Measurements from ENCODE around the gene EXOC3L1. TPM values are rescaled to one million over a fixed set of nuclear protein-coding genes. Genes with fewer than 3 reads are reported as not detected.

Gene EXOC3L1
- total and polyA plus RNA-seq, 3 experiments from 2014 or later: not detected

GRCh38 chr16:67173808-67174705, 15.9 kb downstream of the EXOC3L1 start:
- ChIA-PET POLR2A (interaction anchor here (0.6 to 1.2 kb wide), 7 partner anchors 9 to 35 kb away, joined by 3 to 6 read pairs (median 3); no protein-coding TSS in a partner anchor), CTCF (interaction anchor here (0.5 to 4.8 kb wide), 13 partner anchors 8 to 197 kb away, joined by 3 to 30 read pairs (median 5); partner anchors contain the start of genes HSF4 and TRADD)
- Mint-ChIP-seq H3K27me3 (peaks cover 17 to 18% of the 10 kb centered on the region in 2 donors), H3K27ac (peak overlapping the region in 7 of 8 donors; percentile 18 to 91 (median 50)), H3K9me3 (no peaks in the 10 kb centered on the region), H3K4me1 (peaks cover 44 to 73% (median 48%) of the 10 kb centered on the region in 3 donors), H3K36me3 (no peaks in the 10 kb centered on the region), H3K4me3 (peak overlapping the region; percentile 75 to 92 (median 87))
- Histone ChIP-seq H3K4me3 (ENCODE audit: low read length) (peak overlapping the region; percentile 58), H3K27ac (ENCODE audit: low read depth, low read length) (no peak overlapping the region), H3K9me3 (ENCODE audit: low read length) (no peaks in the 10 kb centered on the region), H3K27me3 (ENCODE audit: insufficient read depth, low read length, poor library complexity, severe bottlenecking) (peaks cover 24% of the 10 kb centered on the region), H3K36me3 (ENCODE audit: insufficient read depth, low read length) (no peaks in the 10 kb centered on the region), H3K4me1 (ENCODE audit: insufficient read depth, low read length) (peaks cover 38% of the 10 kb centered on the region)
- DNase-seq: peak in 4 of 5 donors; percentile 58 to 79 (median 61)

GRCh38 chr16:67173323-67173722, 16.6 kb downstream of the EXOC3L1 start:
- Histone ChIP-seq H3K9me3 (ENCODE audit: low read length) (no peaks in the 10 kb centered on the region), H3K4me3 (ENCODE audit: low read length) (peak overlapping the region; percentile 58), H3K36me3 (ENCODE audit: insufficient read depth, low read length) (no peaks in the 10 kb centered on the region), H3K4me1 (ENCODE audit: insufficient read depth, low read length) (peaks cover 34% of the 10 kb centered on the region), H3K27me3 (ENCODE audit: insufficient read depth, low read length, poor library complexity, severe bottlenecking) (peaks cover 31% of the 10 kb centered on the region), H3K27ac (ENCODE audit: low read depth, low read length) (no peak overlapping the region)
- CTCF ChIA-PET: interaction anchor here (0.5 to 4.8 kb wide), 9 partner anchors 9 to 196 kb away, joined by 3 to 30 read pairs (median 5); partner anchors contain the start of genes HSF4 and TRADD
- H3K36me3 Mint-ChIP-seq: no peaks in the 10 kb centered on the region
- DNase-seq: no peak
- peak overlapping the region; percentile 75 to 92 (median 87) for H3K4me3 Mint-ChIP-seq
- POLR2A ChIA-PET: interaction anchor here (0.7 to 1.1 kb wide), 4 partner anchors 12 to 120 kb away, joined by 3 to 4 read pairs (median 3); no protein-coding TSS in a partner anchor
- H3K9me3 Mint-ChIP-seq: peaks cover 0 to 1% (median 0%) of the 10 kb centered on the region in 5 donors
- H3K27me3 Mint-ChIP-seq: peaks cover 20 to 23% of the 10 kb centered on the region in 2 donors
- peak overlapping the region in 5 of 8 donors; percentile 18 to 91 (median 50) for H3K27ac Mint-ChIP-seq
- peaks cover 44 to 67% (median 45%) of the 10 kb centered on the region in 3 donors for H3K4me1 Mint-ChIP-seq

- H3K36me3 Mint-ChIP-seq: no peaks in the 10 kb centered on the region
- CTCF ChIA-PET: interaction anchor here (1.4 to 12.7 kb wide), 3 partner anchors 11 to 52 kb away, joined by 3 to 80 read pairs (median 19); partner anchors contain the start of genes B3GNT9, FBXL8 and TRADD
- H3K27ac Mint-ChIP-seq: peak overlapping the region in 3 of 8 donors; percentile 23 to 89 (median 36)
- no peak for DNase-seq
- H3K9me3 Mint-ChIP-seq: peaks cover 0 to 2% (median 0%) of the 10 kb centered on the region in 5 donors
- H3K4me1 Mint-ChIP-seq: peaks cover 32 to 62% (median 38%) of the 10 kb centered on the region in 3 donors
- H3K36me3 ChIP-seq (ENCODE audit: insufficient read depth, low read length): no peaks in the 10 kb centered on the region
- POLR2A ChIA-PET: interaction anchor here (0.8 to 1.3 kb wide), 4 partner anchors 11 to 18 kb away, joined by 3 to 5 read pairs (median 3); no protein-coding TSS in a partner anchor
- no peaks in the 10 kb centered on the region for H3K9me3 ChIP-seq (ENCODE audit: low read length)
- H3K4me3 Mint-ChIP-seq: peak overlapping the region; percentile 9 to 50 (median 28)
- peaks cover 51% of the 10 kb centered on the region for H3K27me3 ChIP-seq (ENCODE audit: insufficient read depth, low read length, poor library complexity, severe bottlenecking)
- H3K4me3 ChIP-seq (ENCODE audit: low read length): no peak overlapping the region
- peak overlapping the region; percentile 57 for H3K27ac ChIP-seq (ENCODE audit: low read depth, low read length)
- H3K27me3 Mint-ChIP-seq: peaks cover 34 to 44% of the 10 kb centered on the region in 2 donors
- H3K4me1 ChIP-seq (ENCODE audit: insufficient read depth, low read length): peaks cover 28% of the 10 kb centered on the region
Measured at GRCh38 chr16:67170949-67171649, 18.8 kb downstream of the EXOC3L1 start.

GRCh38 chr16:67170168-67170948, 19.6 kb downstream of the EXOC3L1 start, which contains the start of gene NOL3:
TSS of gene NOL3 (plus strand) at chr16:67170538.
- H3K9me3 Mint-ChIP-seq: peaks cover 0 to 2% (median 0%) of the 10 kb centered on the region in 5 donors
- ChIA-PET CTCF (interaction anchor here (1.4 to 12.7 kb wide), 7 partner anchors 7 to 51 kb away, joined by 3 to 80 read pairs (median 9); partner anchors contain the start of genes B3GNT9, FBXL8 and TRADD), POLR2A (interaction anchor here (0.8 to 1.3 kb wide), 4 partner anchors 10 to 17 kb away, joined by 3 to 5 read pairs (median 3); no protein-coding TSS in a partner anchor)
- no peaks in the 10 kb centered on the region for H3K36me3 ChIP-seq (ENCODE audit: insufficient read depth, low read length)
- DNase-seq: peak in 1 of 5 donors; percentile 46
- H3K27ac ChIP-seq (ENCODE audit: low read depth, low read length): peak within 1 kb of the TSS; percentile 57
- H3K4me3 Mint-ChIP-seq: peak within 1 kb of the TSS; percentile 28 to 83 (median 70)
- H3K4me1 ChIP-seq (ENCODE audit: insufficient read depth, low read length): peaks cover 31% of the 10 kb centered on the region
- H3K9me3 ChIP-seq (ENCODE audit: low read length): no peaks in the 10 kb centered on the region
- peaks cover 32 to 60% (median 33%) of the 10 kb centered on the region in 3 donors for H3K4me1 Mint-ChIP-seq
- peaks cover 54% of the 10 kb centered on the region for H3K27me3 ChIP-seq (ENCODE audit: insufficient read depth, low read length, poor library complexity, severe bottlenecking)
- peaks cover 36 to 47% of the 10 kb centered on the region in 2 donors for H3K27me3 Mint-ChIP-seq
- no peaks in the 10 kb centered on the region for H3K36me3 Mint-ChIP-seq
- peak within 1 kb of the TSS; percentile 37 for H3K4me3 ChIP-seq (ENCODE audit: low read length)
- H3K27ac Mint-ChIP-seq: peak within 1 kb of the TSS in 2 of 8 donors; percentile 23 to 89

GRCh38 chr16:67169642-67170167, 20.2 kb downstream of the EXOC3L1 start:
- H3K9me3 ChIP-seq (ENCODE audit: low read length): no peaks in the 10 kb centered on the region
- H3K4me3 ChIP-seq (ENCODE audit: low read length): peak overlapping the region; percentile 37
- Mint-ChIP-seq H3K27ac (no peak overlapping the region), H3K36me3 (no peaks in the 10 kb centered on the region), H3K9me3 (peaks cover 0 to 2% (median 0%) of the 10 kb centered on the region in 5 donors), H3K27me3 (peaks cover 42 to 53% of the 10 kb centered on the region in 2 donors), H3K4me3 (peak overlapping the region; percentile 13 to 83 (median 70)), H3K4me1 (peaks cover 36 to 62% (median 37%) of the 10 kb centered on the region in 3 donors)
- CTCF ChIA-PET: interaction anchor here (1.4 to 12.7 kb wide), 7 partner anchors 8 to 50 kb away, joined by 3 to 80 read pairs (median 9); partner anchors contain the start of genes B3GNT9, FBXL8 and TRADD
- H3K36me3 ChIP-seq (ENCODE audit: insufficient read depth, low read length): no peaks in the 10 kb centered on the region
- peaks cover 35% of the 10 kb centered on the region for H3K4me1 ChIP-seq (ENCODE audit: insufficient read depth, low read length)
- H3K27ac ChIP-seq (ENCODE audit: low read depth, low read length): peak overlapping the region; percentile 57
- POLR2A ChIA-PET: interaction anchor here (1.3 kb wide), 1 partner anchor 14 kb away, joined by 3 read pairs; no protein-coding TSS in a partner anchor
- H3K27me3 ChIP-seq (ENCODE audit: insufficient read depth, low read length, poor library complexity, severe bottlenecking): peaks cover 60% of the 10 kb centered on the region
- peak in 1 of 5 donors; percentile 31 for DNase-seq

GRCh38 chr16:67169011-67169451, 20.9 kb downstream of the EXOC3L1 start:
- no peaks in the 10 kb centered on the region for H3K36me3 Mint-ChIP-seq
- H3K27ac Mint-ChIP-seq: no peak overlapping the region
- Histone ChIP-seq H3K36me3 (ENCODE audit: insufficient read depth, low read length) (no peaks in the 10 kb centered on the region), H3K4me1 (ENCODE audit: insufficient read depth, low read length) (peaks cover 35% of the 10 kb centered on the region), H3K27ac (ENCODE audit: low read depth, low read length) (no peak overlapping the region), H3K4me3 (ENCODE audit: low read length) (no peak overlapping the region), H3K9me3 (ENCODE audit: low read length) (no peaks in the 10 kb centered on the region), H3K27me3 (ENCODE audit: insufficient read depth, low read length, poor library complexity, severe bottlenecking) (peaks cover 58% of the 10 kb centered on the region)
- H3K4me3 Mint-ChIP-seq: peak overlapping the region in 1 of 7 donors; percentile 56
- CTCF ChIA-PET: interaction anchor here (0.8 to 12.7 kb wide), 9 partner anchors 9 to 151 kb away, joined by 3 to 80 read pairs (median 7); partner anchors contain the start of genes B3GNT9, FBXL8 and TRADD
- peaks cover 0 to 2% (median 0%) of the 10 kb centered on the region in 5 donors for H3K9me3 Mint-ChIP-seq
- peaks cover 36 to 61% (median 39%) of the 10 kb centered on the region in 3 donors for H3K4me1 Mint-ChIP-seq
- POLR2A ChIA-PET: no interaction called here
- DNase-seq: no peak
- H3K27me3 Mint-ChIP-seq: peaks cover 45 to 55% of the 10 kb centered on the region in 2 donors

All from CD8-positive, alpha-beta memory T cell (primary cell).